Prostate gland (tissue), 2 donors: ENCODE measurements around the gene KRT7. TPM values are rescaled to one million over a fixed set of nuclear protein-coding genes. Genes with fewer than 3 reads are reported as not detected.

Experiments used
- DNase-seq: peaks from one replicate; pipeline ENCODE4 v3.0.0-alpha.2; 2019; ENCODE audit warnings: low spot score
- H3K27ac ChIP-seq, 2 donors: fragments of 200-600 bp; sonication (generic); 2 replicates each; pipeline ENCODE4 v1.5.1; 2017 to 2019
- H3K27me3 ChIP-seq: fragments of 200-600 bp; sonication (generic); replicated peaks from 2 replicates; pipeline ENCODE4 v1.5.1; 2019; ENCODE audit not compliant: insufficient read depth
- H3K36me3 ChIP-seq, 2 donors: fragments of 200-600 bp; sonication (generic); 1 replicate in 1 of 2; 2 replicates in 1 of 2; pipeline versions ENCODE4 v1.5.1 to v1.8.1; 2017 to 2019
- H3K4me1 ChIP-seq: fragments of 200-600 bp; sonication (generic); replicated peaks from 2 replicates; pipeline ENCODE4 v1.5.1; 2019
- H3K4me3 ChIP-seq, 2 donors: fragments of 200-600 bp; sonication (generic); 2 replicates each; pipeline ENCODE4 v1.5.1; 2017 to 2019
- H3K9me3 ChIP-seq: fragments of 200-600 bp; sonication (generic); 2 replicates; pipeline ENCODE4 v1.5.1; 2017
- POLR2A ChIP-seq: fragments of 450-650 bp; IDR thresholded peaks from one replicate; pipeline ENCODE4 v1.6.1; 2016; ENCODE audit warnings: antibody characterized with exemption, mild to moderate bottlenecking
- POLR2AphosphoS5 ChIP-seq: sonication (generic); formaldehyde crosslinking; IDR thresholded peaks from one replicate; pipeline ENCODE4 v1.6.1; 2017; ENCODE audit warnings: antibody characterized with exemption
- WGBS: methylation state at CpG from one replicate; pipeline ENCODE4 v1.1.5; 2018; 5-methylcytosine and 5-hydroxymethylcytosine counted together
- intact Hi-C: fragments of 100-400 bp; cut with DNase I; formaldehyde crosslinking; loops from one replicate; pipeline ENCODE4 v1.14.2; 2022
- total RNA-seq, 2 donors: library from RNA; depleted of rRNA; stranded (reverse); fragments of >200 nt; gene quantifications; one replicate each; pipeline ENCODE4 v1.1.0, GENCODE V29; 2016
- TF ChIP-seq, protein P1 (sequence below), 4 experiments: fragments of 200-600 bp in 2 of 4; fragments of 450-650 bp in 2 of 4; sonication (generic) in 2 of 4; IDR thresholded peaks; 1 replicate in 3 of 4; 2 replicates in 1 of 4; pipeline ENCODE4 v1.5.1; 2016 to 2019; ENCODE audit warnings: antibody characterized with exemption in 4 of 4, mild to moderate bottlenecking in 2 of 4, moderate library complexity in 2 of 4

The KRT7 gene
- total RNA-seq, 2 donors from 2014 or later = 53.1 to 151 TPM

DNA sequence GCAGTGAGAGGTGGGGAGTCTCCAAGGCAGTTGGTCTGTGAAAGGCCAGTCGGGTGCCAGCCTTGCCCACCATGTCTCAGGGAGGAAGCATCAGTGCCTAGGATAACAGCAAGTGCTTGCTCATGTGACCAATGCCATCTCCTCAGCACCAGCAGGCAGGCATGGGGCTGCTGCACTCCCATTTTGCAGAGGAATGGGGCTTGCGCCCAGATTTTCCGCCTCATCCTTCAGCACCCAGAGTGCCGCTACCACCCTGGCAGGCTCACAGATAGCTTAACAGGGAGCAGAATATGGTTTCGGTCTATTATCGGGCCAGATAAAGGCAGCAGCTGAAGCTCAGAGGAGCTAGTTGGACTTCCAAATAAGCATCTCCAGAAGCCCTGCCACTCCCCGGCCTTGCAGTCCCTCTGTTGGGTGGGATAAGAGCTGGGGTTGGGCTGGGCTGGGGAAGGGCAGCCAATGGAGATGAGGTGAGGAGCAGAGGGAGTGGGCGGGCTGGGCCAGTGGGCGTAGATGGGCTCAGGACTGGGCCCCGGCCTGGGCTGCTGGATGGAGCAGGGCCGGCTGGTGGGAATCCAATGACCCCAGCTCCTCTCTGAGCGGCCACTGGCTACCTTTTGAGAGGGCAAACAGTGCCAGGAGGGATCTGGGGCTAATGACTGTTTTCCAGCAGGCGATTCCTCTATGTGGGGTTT, 32.8 kb upstream of the KRT7 start:
- no peaks in the 10 kb centered on the region for H3K27me3 ChIP-seq
- DNase-seq = no peak
- H3K36me3 ChIP-seq = no peaks in the 10 kb centered on the region
- TF ChIP-seq POLR2A = no peak
- TF ChIP-seq, protein P1, sequence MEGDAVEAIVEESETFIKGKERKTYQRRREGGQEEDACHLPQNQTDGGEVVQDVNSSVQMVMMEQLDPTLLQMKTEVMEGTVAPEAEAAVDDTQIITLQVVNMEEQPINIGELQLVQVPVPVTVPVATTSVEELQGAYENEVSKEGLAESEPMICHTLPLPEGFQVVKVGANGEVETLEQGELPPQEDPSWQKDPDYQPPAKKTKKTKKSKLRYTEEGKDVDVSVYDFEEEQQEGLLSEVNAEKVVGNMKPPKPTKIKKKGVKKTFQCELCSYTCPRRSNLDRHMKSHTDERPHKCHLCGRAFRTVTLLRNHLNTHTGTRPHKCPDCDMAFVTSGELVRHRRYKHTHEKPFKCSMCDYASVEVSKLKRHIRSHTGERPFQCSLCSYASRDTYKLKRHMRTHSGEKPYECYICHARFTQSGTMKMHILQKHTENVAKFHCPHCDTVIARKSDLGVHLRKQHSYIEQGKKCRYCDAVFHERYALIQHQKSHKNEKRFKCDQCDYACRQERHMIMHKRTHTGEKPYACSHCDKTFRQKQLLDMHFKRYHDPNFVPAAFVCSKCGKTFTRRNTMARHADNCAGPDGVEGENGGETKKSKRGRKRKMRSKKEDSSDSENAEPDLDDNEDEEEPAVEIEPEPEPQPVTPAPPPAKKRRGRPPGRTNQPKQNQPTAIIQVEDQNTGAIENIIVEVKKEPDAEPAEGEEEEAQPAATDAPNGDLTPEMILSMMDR (IDR thresholded peaks at IDR 0.05) = no peak
- TF ChIP-seq POLR2AphosphoS5 = no peak
- intact Hi-C loops = no loop called here
- no peak overlapping the region for H3K4me3 ChIP-seq
- H3K4me1 ChIP-seq = no peaks in the 10 kb centered on the region
- no peak overlapping the region for H3K27ac ChIP-seq
- H3K9me3 ChIP-seq = no peaks in the 10 kb centered on the region
- 93% methylated on average over 12 of the region's 13 CpGs for WGBS

- no peaks in the 10 kb centered on the region for H3K9me3 ChIP-seq
- H3K27ac ChIP-seq = no peak overlapping the region
- no peaks in the 10 kb centered on the region for H3K27me3 ChIP-seq
- intact Hi-C loops = no loop called here
- no peaks in the 10 kb centered on the region for H3K36me3 ChIP-seq
- DNase-seq = no peak
- 91% methylated on average over 15 of the region's 15 CpGs for WGBS
- no peaks in the 10 kb centered on the region for H3K4me1 ChIP-seq
- no peak overlapping the region for H3K4me3 ChIP-seq
- TF ChIP-seq POLR2A (no peak), POLR2AphosphoS5 (no peak)
- TF ChIP-seq, protein P1 (IDR thresholded peaks at IDR 0.05) = no peak
These were observed 32.1 kb upstream of the KRT7 start for GRCh38 chr12:52200781-52201450.

DNA sequence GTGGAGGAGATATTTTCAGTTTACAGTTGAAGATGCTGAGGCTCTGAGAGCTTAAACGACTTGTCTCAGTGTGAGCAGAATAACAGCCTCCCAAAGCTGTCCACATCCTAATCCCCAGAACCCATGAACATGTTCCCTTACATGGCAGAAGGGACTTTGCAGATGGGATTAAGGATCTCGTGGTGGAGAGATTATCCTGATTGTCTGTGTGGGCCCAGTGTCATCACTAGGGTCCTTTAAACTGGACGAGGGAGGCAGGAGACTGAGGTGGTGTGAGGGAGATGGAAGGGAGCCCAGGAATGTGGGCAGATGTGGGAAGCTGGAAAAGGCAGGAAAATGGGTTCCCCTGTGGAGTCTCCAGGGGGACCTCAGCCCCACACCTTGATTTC, 31.6 kb upstream of the KRT7 start:
- H3K27me3 ChIP-seq = no peaks in the 10 kb centered on the region
- H3K9me3 ChIP-seq = no peaks in the 10 kb centered on the region
- no peak for TF ChIP-seq POLR2AphosphoS5
- H3K36me3 ChIP-seq = no peaks in the 10 kb centered on the region
- no peak overlapping the region for H3K4me3 ChIP-seq
- DNase-seq = no peak
- 53% methylated on average over 3 of the region's 3 CpGs for WGBS
- intact Hi-C loops = no loop called here
- H3K27ac ChIP-seq = no peak overlapping the region
- H3K4me1 ChIP-seq = no peaks in the 10 kb centered on the region

- Histone ChIP-seq H3K27ac (no peak overlapping the region), H3K4me3 (no peak overlapping the region), H3K36me3 (no peaks in the 10 kb centered on the region), H3K27me3 (no peaks in the 10 kb centered on the region), H3K4me1 (no peaks in the 10 kb centered on the region), H3K9me3 (no peaks in the 10 kb centered on the region)
- 37% methylated on average over 18 of the region's 18 CpGs for WGBS
- intact Hi-C loops = no loop called here
- DNase-seq = no peak
- TF ChIP-seq POLR2AphosphoS5 (no peak), POLR2A (no peak)
- TF ChIP-seq, protein P1 (IDR thresholded peaks at IDR 0.05) = no peak
These were observed 30.5 kb upstream of the KRT7 start for GRCh38 chr12:52202361-52203078.

DNA sequence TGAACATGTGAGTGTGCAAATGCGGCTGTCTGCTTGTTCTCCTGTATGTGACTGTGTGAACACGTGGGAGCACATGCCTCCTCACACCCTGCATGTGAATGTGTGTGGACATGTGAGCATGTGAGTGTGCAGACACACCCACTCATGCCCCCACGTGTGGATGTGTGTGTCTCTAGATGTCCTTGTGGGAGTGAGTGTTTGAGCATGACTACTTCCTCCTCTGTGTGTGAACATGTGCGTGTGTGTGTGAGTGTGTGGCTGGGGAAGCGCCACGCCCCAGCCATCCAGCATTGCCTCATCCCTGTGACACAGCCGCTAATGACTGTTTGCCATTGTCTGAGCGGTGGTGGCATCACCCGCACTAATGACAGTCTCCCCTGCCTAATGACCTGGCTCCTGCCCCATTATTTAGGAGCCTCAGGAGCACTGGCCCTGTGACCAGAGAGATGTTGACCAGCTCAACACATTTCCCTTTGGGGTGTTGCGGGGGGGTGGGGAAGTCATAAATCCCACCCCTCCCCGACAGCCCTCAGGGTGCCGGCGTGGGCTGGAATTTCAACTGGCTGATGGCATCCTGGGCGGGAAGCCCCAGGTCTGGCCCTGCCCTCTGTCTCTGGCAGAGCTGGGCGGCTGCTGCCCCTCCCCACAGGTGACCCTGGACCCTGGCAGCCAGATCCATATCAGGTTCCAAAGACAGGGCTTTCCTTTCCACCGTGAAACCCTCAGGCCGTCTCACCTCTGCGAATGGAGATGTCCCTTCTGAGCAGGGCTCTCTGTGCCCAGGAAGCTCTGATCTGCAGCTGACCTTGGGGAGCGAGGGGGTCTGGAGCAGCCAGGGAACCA, 29.7 kb upstream of the KRT7 start:
- Histone ChIP-seq H3K4me3 (no peak overlapping the region), H3K27me3 (no peaks in the 10 kb centered on the region), H3K27ac (no peak overlapping the region), H3K4me1 (no peaks in the 10 kb centered on the region), H3K36me3 (no peaks in the 10 kb centered on the region), H3K9me3 (no peaks in the 10 kb centered on the region)
- intact Hi-C loops = no loop called here
- WGBS = 37% methylated on average over 18 of the region's 19 CpGs
- TF ChIP-seq POLR2AphosphoS5 (peak; percentile 42), POLR2A (peak; percentile 15)
- TF ChIP-seq, protein P1 (IDR thresholded peaks at IDR 0.05) = no peak
- peak; percentile 43 for DNase-seq
